H1 (cell line): ENCODE data around the gene BNIP5.

ENCODE experiments used
- CTCF ChIP-seq, 3 experiments: IDR thresholded peaks; 1 replicate in 2 of 3; 2 replicates in 1 of 3; pipeline versions ENCODE4 v1.5.1 to v1.6.1; 2011; ENCODE audit warnings: low read length in 3 of 3, mild to moderate bottlenecking in 3 of 3, inconsistent platforms in 2 of 3, low read depth in 1 of 3, moderate library complexity in 1 of 3; ENCODE audit not compliant: insufficient read depth in 1 of 3; ENCODE audit errors: control extremely low read depth in 1 of 3
- EZH2 ChIP-seq: fragments of 200-600 bp; sonication (generic); IDR thresholded peaks from 2 replicates; pipeline ENCODE4 v1.7.1; 2012; ENCODE audit warnings: low read depth, mild to moderate bottlenecking, moderate library complexity, low read length, inconsistent platforms; ENCODE audit not compliant: severe bottlenecking

GRCh38 chr6:36324715-36325114 lies 12.0 kb downstream of the BNIP5 start:
- TF ChIP-seq EZH2 (no peak), CTCF (IDR thresholded peaks at IDR 0.05; ENCODE audit: control extremely low read depth in 1 of 3, insufficient read depth in 1 of 3, low read depth in 1 of 3, low read length in 3 of 3) (no peak)
